ENCODE data around the gene MADD.

MADD gene

DNA sequence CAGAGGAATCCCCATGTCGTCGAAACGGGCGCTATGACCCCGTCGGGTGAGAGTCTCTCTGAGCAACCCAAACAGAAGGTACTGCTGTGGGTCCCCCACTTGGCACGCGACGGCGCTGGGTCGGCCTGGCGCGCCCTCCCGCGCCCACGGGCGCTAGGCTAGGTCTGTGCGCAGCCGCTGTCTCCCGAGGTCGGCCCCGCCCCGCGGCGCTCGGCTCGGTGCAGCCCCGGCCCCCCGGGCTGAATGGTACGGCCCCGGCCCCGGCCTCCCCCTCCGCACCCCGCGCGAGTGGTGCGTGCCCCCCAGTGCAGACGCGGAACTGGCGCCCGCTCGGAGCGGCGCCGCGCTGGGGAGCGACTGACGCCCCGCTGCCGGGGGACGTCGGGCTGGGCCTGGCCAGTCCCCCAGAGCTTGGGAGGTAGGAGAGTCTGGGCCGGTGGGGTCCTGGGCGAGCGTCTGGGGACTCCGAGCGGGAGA lies at the start of gene MADD:
MADD (plus strand) TSS at position 305 of the 477 bp plus-strand sequence.
- H3K9me3 Mint-ChIP-seq = no peaks in the 10 kb centered on the region
- H3K27ac Mint-ChIP-seq = peak within 1 kb of the TSS; percentile 96
- H3K4me3 Mint-ChIP-seq = peak within 1 kb of the TSS; percentile 90
- H3K36me3 Mint-ChIP-seq (ENCODE audit: low read depth) = peaks cover 5% of the 10 kb centered on the region
- H3K4me1 Mint-ChIP-seq (ENCODE audit: low read depth) = peaks cover 61% of the 10 kb centered on the region
- no peaks in the 10 kb centered on the region for H3K27me3 Mint-ChIP-seq

DNA sequence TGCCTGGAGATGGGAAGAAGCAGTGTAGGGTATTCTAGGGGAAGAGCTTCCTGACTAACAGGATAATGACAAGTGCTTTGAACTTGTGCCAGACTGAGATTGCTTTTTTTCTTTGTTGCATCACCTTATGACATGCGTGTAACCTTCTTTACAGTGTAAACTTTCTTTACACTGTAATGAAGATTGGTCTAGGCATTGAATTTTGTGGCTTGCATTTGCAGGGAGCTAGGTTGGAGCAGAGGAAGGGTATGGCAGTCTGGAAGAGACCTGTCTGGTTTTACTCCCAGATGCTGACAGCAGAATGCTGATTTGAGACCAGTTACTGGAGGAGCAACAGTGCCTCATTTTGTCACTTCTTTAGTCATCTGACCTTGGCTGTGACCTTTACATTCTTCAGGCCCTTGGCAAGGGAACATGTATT lies 49.5 kb upstream of the MADD start:
- Mint-ChIP-seq H3K9me3 (no peaks in the 10 kb centered on the region), H3K36me3 (ENCODE audit: low read depth) (peaks cover 68% of the 10 kb centered on the region)

DNA sequence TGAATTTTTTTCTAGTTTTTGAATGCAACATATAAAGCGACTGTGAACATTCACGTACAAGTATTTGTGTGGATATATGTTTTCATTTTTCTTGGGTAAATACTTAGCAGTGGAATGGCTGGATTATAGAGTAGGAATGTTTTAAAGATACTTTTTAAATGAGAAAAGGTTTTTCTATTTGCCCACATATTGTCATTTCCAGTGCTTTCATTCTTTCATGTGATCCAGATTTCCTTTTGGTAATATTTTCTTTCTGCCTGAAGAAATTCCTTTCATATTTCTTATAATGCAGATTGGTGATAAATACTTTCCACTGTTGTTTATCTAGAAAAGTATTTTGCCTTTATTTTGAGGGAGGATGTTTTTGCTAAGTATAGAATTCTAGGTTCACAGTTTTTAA lies 47.2 kb upstream of the MADD start:
- H3K4me3 Mint-ChIP-seq = no peak overlapping the region

More for the DNA sequence above, 49.5 kb upstream of the MADD start:
- Mint-ChIP-seq H3K4me3 (peak overlapping the region; percentile 58), H3K27ac (peak overlapping the region; percentile 94), H3K4me1 (ENCODE audit: low read depth) (peaks cover 66% of the 10 kb centered on the region), H3K27me3 (no peaks in the 10 kb centered on the region)

DNA sequence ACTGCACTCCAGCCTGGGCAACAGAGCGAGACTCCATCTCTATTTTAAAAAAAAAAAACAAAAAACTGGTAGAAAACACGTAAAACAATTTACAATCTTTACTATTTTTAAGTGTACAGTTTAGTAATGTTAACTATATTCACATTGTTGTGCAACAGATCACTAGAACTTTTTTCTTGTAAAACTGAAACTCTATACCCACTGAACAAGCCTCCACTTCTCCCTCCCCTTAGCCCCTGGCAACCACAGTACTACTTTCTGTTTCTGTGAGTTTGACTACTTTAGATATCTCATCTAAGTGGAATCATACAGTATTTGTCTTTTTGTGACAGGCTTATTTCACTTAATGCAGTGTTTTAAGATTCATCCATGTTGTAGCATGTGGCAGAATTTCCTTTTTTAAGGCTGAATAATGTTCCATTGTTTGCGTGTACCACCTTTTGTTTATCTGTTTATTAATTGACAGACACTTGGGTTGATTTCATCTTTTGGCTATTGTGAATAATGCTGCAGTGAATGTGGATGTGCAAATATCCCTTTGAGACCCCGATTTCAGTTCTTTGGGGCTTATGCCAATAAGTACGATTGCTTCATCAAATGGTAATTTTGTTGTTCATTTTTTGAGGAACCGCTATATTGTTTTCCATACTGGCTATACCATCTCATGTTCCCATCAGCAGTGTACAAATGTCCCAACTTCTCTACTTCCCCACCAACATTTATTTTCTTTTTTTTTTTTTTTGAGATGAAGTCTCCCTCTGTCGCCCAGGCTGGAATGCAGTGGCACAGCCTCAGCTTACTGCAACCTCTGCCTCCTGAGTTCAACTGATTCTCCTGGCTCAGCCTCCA lies 44.2 kb upstream of the MADD start:
- no peaks in the 10 kb centered on the region for H3K9me3 Mint-ChIP-seq
- H3K4me1 Mint-ChIP-seq (ENCODE audit: low read depth) = peaks cover 35% of the 10 kb centered on the region
- peaks cover 73% of the 10 kb centered on the region for H3K36me3 Mint-ChIP-seq (ENCODE audit: low read depth)
- peak overlapping the region; percentile 59 for H3K4me3 Mint-ChIP-seq
- peak overlapping the region; percentile 83 for H3K27ac Mint-ChIP-seq
- no peaks in the 10 kb centered on the region for H3K27me3 Mint-ChIP-seq

More for the DNA sequence above, 47.2 kb upstream of the MADD start:
- no peaks in the 10 kb centered on the region for H3K9me3 Mint-ChIP-seq
- H3K27me3 Mint-ChIP-seq = no peaks in the 10 kb centered on the region
- H3K27ac Mint-ChIP-seq = no peak overlapping the region
- H3K4me1 Mint-ChIP-seq (ENCODE audit: low read depth) = peaks cover 62% of the 10 kb centered on the region
- H3K36me3 Mint-ChIP-seq (ENCODE audit: low read depth) = peaks cover 71% of the 10 kb centered on the region

DNA sequence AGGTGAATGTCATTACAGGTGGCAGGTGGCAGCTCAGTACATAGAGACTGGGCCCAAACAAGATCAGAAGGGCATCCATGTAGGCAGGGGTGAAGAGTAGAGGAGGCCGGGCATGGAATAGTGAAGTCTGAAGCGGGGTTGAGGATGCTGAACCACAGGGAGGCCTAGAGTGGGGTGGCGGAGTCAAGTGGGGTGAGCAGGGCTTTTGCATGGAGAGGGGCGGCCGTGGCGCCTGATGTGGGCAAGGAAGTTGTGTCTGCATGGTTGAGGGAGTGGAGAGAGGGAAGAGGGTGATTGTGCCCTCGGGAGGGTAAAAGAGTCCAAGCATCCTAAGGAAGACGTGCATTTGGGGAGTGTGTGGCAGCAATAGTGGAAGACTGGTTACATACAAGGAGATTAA lies 40.8 kb upstream of the MADD start:
- H3K4me3 Mint-ChIP-seq = no peak overlapping the region
- H3K9me3 Mint-ChIP-seq = no peaks in the 10 kb centered on the region
- no peaks in the 10 kb centered on the region for H3K27me3 Mint-ChIP-seq
- H3K27ac Mint-ChIP-seq = peak overlapping the region; percentile 12
- H3K36me3 Mint-ChIP-seq (ENCODE audit: low read depth) = peaks cover 65% of the 10 kb centered on the region
- H3K4me1 Mint-ChIP-seq (ENCODE audit: low read depth) = peaks cover 37% of the 10 kb centered on the region

DNA sequence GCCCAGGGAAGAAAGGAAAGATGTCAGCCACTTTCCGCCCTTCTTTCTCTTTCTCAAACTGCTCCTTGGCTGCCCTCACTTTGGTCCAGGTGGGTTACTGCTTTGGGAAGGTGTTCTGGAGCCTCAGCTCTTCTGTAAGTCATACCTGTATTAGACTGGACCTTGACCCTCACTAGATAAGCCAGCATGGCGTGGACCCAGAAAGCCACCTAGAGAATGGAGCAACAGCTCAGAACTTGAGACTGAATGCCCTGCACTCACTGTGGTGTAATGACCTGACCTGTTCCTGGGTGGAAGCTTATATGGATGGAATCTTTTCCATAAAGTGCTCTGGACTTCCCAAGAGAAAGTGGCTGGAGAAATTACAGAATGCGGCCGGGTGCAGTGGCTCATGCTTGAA lies 36.9 kb upstream of the MADD start:
- Mint-ChIP-seq H3K36me3 (ENCODE audit: low read depth) (peaks cover 64% of the 10 kb centered on the region), H3K4me1 (ENCODE audit: low read depth) (peaks cover 30% of the 10 kb centered on the region), H3K4me3 (no peak overlapping the region), H3K27ac (no peak overlapping the region), H3K27me3 (no peaks in the 10 kb centered on the region), H3K9me3 (no peaks in the 10 kb centered on the region)

DNA sequence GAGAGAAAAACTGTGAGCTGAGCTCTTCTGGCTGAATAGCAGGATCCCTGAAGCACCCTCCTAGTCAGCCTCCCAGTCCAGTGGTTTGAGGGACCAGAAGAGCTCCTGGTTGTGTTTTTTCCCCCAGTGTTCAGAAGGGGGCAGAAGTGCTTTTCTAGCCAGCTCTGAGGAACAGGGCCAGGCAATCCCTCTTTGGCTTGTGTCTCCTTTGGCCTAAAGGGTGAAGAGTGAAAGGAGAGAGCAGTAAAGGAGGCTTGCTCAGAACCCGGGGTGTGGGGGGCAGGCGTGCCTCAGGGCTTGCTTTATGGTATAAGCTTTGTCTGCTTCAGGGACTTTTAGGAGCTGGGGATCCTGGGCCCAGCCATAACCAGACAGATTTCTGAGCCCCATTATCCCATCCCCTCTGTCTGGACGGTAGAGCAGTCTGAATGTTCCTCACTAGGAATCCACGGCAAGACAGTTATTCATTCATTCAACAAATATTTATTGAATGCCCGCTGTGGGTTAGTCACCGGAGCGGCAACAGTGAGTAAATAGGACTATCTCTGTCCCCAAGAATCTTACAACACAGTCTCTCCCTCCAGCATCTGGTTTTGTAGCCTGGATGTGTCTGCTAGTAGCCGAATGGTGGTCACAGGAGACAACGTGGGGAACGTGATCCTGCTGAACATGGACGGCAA lies 35.8 kb upstream of the MADD start:
- Mint-ChIP-seq H3K36me3 (ENCODE audit: low read depth) (peaks cover 59% of the 10 kb centered on the region), H3K27me3 (no peaks in the 10 kb centered on the region), H3K4me1 (ENCODE audit: low read depth) (peaks cover 30% of the 10 kb centered on the region), H3K9me3 (no peaks in the 10 kb centered on the region), H3K27ac (peak overlapping the region; percentile 82), H3K4me3 (peak overlapping the region; percentile 45)

DNA sequence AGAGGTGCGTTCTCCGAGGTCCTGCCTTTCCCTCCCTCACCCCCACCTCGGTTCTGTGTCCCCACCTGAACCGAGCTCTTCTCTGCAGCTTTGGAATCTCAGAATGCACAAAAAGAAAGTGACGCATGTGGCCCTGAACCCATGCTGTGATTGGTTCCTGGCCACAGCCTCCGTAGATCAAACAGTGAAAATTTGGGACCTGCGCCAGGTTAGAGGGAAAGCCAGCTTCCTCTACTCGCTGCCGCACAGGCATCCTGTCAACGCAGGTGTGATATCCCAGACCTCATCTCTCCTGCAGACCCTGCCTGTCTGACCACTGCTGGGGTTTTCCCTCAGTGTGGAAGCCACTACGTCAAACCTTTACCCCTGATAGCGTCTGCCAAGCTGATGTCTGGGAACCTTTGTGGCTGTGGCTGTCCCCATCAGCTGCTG lies 35.2 kb upstream of the MADD start:
- no peaks in the 10 kb centered on the region for H3K27me3 Mint-ChIP-seq
- H3K9me3 Mint-ChIP-seq = no peaks in the 10 kb centered on the region
- peaks cover 59% of the 10 kb centered on the region for H3K36me3 Mint-ChIP-seq (ENCODE audit: low read depth)
- peak overlapping the region; percentile 45 for H3K4me3 Mint-ChIP-seq
- H3K4me1 Mint-ChIP-seq (ENCODE audit: low read depth) = peaks cover 30% of the 10 kb centered on the region
- H3K27ac Mint-ChIP-seq = peak overlapping the region; percentile 82

DNA sequence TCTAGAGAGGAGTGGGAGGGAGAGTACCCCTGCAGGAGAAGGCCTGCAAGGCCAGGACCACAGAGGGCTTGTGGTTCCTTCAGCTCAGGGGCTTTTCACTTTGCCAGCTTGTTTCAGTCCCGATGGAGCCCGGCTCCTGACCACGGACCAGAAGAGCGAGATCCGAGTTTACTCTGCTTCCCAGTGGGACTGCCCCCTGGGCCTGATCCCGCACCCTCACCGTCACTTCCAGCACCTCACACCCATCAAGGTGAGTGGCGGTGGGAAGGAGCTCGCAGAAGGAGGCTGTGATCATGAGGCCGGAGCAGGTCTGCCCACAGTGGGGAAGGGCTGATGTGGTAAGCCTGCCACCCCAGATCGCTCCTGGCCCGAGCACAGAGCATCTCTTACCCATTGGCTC lies 34.8 kb upstream of the MADD start:
- Mint-ChIP-seq H3K36me3 (ENCODE audit: low read depth) (peaks cover 62% of the 10 kb centered on the region), H3K9me3 (no peaks in the 10 kb centered on the region), H3K4me1 (ENCODE audit: low read depth) (peaks cover 30% of the 10 kb centered on the region), H3K27ac (peak overlapping the region; percentile 82), H3K27me3 (no peaks in the 10 kb centered on the region), H3K4me3 (peak overlapping the region; percentile 45)

DNA sequence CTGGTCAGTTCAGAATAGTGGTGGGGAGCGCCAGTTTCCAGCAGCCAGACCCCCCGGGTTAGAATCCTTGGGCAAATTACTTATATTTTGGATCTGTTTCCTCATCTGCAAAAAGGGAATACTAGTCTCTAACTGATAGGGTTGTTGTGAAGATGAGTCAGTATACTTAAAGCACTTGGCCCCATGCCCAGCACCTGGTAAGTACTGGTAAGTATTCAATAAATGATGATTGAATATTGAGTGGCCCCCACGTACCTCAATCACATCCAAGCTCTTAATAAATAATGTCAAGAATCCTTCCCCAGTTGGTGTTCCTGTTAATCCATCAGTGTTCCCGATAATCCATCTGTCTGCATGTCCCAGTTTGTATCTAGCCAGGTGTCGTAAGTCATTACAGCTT lies 33.5 kb upstream of the MADD start:
- Mint-ChIP-seq H3K27ac (no peak overlapping the region), H3K4me1 (ENCODE audit: low read depth) (peaks cover 32% of the 10 kb centered on the region), H3K36me3 (ENCODE audit: low read depth) (peaks cover 62% of the 10 kb centered on the region)

DNA sequence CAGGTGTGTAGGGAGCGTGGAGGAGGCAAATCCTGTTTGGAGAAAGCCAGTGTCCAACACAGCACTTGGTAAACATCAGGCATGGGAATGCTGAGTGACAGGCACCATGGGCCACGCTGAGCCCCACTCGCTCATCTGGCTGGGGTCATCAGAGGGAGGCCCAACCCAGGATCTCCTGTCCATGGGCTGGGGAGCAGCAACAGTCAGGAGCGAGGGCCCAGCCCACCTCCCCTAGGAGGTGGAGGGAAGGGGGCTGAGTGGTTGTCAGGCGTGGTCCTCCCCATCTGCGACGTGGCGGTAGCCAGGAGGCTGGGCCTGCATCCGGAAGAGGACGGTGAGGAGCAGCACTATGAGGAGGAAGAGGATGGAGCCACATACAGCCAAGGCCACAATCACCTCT lies 30.1 kb upstream of the MADD start:
- peaks cover 72% of the 10 kb centered on the region for H3K36me3 Mint-ChIP-seq (ENCODE audit: low read depth)
- no peaks in the 10 kb centered on the region for H3K27me3 Mint-ChIP-seq
- no peak overlapping the region for H3K4me3 Mint-ChIP-seq
- H3K27ac Mint-ChIP-seq = peak overlapping the region; percentile 38
- H3K9me3 Mint-ChIP-seq = no peaks in the 10 kb centered on the region
- peaks cover 21% of the 10 kb centered on the region for H3K4me1 Mint-ChIP-seq (ENCODE audit: low read depth)

More for the DNA sequence above, 33.5 kb upstream of the MADD start:
- H3K27me3 Mint-ChIP-seq = no peaks in the 10 kb centered on the region
- H3K4me3 Mint-ChIP-seq = no peak overlapping the region
- H3K9me3 Mint-ChIP-seq = no peaks in the 10 kb centered on the region

DNA sequence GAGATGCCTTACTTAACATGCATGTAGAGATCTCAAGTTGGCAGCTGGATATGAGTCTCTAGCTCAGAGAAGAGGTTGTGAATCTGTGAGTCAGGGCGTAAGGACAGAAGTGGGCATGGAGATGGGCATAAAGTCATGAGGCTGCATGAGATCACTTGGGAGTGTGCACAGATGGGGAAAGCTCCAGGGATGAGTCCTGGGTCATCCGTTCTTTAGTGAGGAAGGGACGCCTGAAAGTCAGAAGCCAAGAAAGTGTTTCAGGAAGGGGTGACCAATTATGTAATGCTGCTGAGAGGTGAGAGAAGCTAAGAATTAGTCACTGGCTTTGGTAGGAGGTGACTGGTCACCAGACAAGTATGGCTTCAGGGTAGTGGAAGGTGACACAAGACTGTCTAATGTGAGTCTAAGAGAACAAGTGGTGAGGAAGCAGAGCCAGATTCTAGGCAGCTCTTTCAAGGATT lies 28.1 kb upstream of the MADD start:
- no peaks in the 10 kb centered on the region for H3K9me3 Mint-ChIP-seq
- H3K4me1 Mint-ChIP-seq (ENCODE audit: low read depth) = peaks cover 11% of the 10 kb centered on the region
- H3K27ac Mint-ChIP-seq = peak overlapping the region; percentile 23
- H3K4me3 Mint-ChIP-seq = no peak overlapping the region
- peaks cover 55% of the 10 kb centered on the region for H3K36me3 Mint-ChIP-seq (ENCODE audit: low read depth)
- H3K27me3 Mint-ChIP-seq = no peaks in the 10 kb centered on the region

DNA sequence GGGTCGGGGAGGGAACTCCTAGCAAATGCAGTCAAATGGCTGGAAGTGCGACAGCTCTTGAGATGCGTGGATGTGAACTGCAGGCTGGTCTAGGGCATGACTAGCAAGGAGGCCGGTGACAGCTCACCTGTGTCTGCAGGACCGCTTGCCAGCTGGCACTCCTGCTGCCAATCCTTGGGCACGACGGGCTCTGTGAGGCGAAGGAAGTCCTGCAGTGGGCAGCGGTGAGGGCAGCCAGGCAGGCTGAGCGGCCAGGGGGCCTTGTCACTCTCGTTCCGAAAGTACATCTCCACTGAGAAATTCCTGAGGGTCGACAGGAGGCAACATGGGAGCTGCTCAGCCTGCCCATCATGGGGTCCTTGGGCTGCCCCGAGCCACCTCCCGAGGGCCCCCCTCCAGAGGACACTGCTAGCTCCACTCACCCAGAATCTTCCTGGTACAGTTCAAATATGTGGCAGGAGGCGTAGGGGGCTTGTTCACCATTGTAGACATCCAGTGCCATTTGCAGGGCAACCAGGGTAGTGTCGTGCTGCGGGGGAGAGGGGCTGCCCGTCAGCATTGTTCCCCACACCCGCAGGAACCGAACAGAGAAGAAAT lies 27.2 kb upstream of the MADD start:
- Mint-ChIP-seq H3K36me3 (ENCODE audit: low read depth) (peaks cover 48% of the 10 kb centered on the region), H3K4me1 (ENCODE audit: low read depth) (peaks cover 19% of the 10 kb centered on the region), H3K27ac (no peak overlapping the region), H3K9me3 (no peaks in the 10 kb centered on the region), H3K4me3 (no peak overlapping the region), H3K27me3 (no peaks in the 10 kb centered on the region)

DNA sequence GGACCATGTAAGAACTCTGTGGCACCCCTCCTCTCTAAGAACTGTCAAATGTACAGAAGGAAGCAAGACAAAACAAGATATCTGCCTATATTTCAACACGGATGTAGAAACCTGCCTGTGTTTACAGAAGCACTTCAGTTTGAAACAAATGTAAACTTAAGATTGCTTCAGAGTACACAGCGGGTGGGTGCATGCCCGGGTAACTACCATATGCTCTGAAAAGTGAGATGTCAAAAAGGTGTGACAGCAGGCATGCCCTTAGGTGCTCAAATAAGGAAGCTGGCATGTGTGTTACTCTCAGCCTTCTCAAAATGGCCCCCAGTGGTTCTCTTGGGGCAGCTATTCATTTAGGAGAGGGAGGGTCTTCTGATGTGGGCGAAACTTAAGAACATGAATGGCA lies 26.5 kb upstream of the MADD start:
- Mint-ChIP-seq H3K4me3 (no peak overlapping the region), H3K9me3 (no peaks in the 10 kb centered on the region), H3K4me1 (ENCODE audit: low read depth) (peaks cover 27% of the 10 kb centered on the region), H3K36me3 (ENCODE audit: low read depth) (peaks cover 43% of the 10 kb centered on the region), H3K27ac (no peak overlapping the region), H3K27me3 (no peaks in the 10 kb centered on the region)

All from stimulated activated naive CD8-positive, alpha-beta T cell treated with anti-CD3 and anti-CD28 coated beads, Interleukin-15, Interleukin-2, amounts not matched to agents 100 ng/mL and 50 ng/mL, for 24 hours (primary cell).